NCI-H2171 treated with DMSO at 0.1 percent for 48 hours (cell line): ENCODE measurements around the gene MGME1.
A peak's percentile ranks its signal among the peaks of the same experiment; 100 is the strongest.
"Not testable (repeated sequence)": the region's sequence is repeated elsewhere in the genome, so short reads cannot be mapped to it uniquely, and the experiment has no call there.

Experiments used
- DNase-seq: peaks from one replicate; lab custom pipeline; 2025; lab: John Stamatoyannopoulos, UW

MGME1 gene

GRCh38 chr20:17960400-17960885 is 8.4 kb upstream of the MGME1 start:
- DNase-seq, result not testable (repeated sequence)

DNA sequence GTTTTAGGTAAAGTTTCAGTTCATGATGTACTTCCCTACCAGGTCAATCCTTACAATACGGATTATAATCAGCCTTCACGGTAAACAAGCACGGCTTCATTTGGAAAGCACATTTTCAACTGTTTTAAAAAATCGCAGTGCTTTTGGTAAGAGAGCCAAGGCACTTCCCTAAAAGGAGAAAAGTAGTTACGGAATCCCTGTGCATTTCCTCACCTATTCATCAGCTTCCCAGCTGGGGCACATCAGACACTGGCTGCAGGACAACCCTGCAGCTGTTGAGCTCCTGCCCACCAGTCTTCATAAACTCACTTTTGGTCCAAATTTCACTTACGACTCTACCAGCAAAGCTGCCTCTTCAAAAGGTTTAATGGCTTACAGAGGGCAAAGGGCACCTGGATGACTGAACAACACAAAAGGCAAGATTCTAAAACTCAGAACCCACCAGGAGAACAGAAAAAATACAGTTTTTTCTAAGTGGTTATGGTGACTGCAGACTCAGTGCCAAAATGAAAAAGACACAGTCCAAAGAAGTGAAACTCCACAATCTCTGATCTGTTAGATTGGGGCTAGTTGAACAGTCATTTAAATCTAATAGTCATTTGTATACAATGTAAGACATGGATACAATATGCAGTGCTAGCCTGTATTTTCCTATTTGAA is 7.8 kb upstream of the MGME1 start:
- DNase-seq, result no peak

- no peak for DNase-seq
Measured at GRCh38 chr20:17961587-17961940, 7.3 kb upstream of the MGME1 start.

- DNase-seq, result no peak
Measured at GRCh38 chr20:17963114-17963897, 5.5 kb upstream of the MGME1 start.

- no peak for DNase-seq
Measured at GRCh38 chr20:17964073-17964472, 4.7 kb upstream of the MGME1 start.

DNA sequence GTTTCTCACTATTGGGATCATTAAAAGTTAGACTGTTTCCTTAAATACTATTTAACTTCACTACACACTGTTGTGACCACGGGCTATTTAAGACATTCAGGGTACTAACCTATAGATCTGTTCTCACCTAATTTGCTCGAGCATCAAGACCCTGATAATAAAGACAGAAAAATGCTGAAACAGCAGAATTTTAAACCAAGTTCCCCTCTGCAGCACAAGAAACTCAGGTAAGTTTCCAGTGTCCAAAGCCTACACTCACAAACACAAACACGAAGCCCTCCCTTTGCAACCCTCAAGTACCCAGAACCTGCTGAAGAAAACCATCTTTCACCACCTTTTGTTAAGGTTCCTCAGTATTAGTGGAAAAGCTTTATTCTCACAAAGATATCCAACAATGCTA is 4.2 kb upstream of the MGME1 start:
- no peak for DNase-seq

DNA sequence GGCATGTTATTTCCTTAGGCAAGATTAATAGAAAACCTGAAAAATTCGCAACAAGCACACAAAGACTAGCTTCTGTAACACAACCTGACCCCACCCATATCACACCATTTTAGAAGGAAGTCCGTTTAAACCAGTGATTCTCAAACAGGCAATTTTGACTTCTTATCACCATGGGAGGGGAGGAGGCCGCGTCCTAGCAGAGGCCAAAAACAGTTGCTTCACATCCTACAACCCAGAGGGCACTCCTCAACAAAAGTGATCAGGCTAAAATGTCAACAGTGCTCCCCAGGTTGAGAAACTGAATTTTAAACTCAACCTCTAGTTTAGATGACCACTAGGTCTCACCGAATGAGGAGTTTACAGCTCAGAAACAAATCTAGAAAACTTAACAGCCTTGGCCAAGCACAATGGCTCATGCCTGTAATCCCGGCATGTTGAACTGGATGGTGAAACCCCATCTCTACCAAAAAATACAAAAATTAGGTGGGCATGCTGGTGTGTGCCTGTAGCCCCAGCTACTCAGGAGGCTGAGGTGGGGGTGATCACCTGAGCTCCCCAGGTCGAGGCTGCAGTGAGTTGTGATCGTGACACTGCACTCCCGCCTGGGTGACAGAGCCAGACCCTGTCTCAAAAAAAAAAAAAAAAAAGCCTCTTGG is 3.6 kb upstream of the MGME1 start:
- DNase-seq, result no peak

- peak; percentile 28 for DNase-seq
Measured at GRCh38 chr20:17966432-17967310, 2.1 kb upstream of the MGME1 start.

GRCh38 chr20:17967521-17968365 is 1.1 kb upstream of the MGME1 start:
- peak; percentile 34 for DNase-seq

DNA sequence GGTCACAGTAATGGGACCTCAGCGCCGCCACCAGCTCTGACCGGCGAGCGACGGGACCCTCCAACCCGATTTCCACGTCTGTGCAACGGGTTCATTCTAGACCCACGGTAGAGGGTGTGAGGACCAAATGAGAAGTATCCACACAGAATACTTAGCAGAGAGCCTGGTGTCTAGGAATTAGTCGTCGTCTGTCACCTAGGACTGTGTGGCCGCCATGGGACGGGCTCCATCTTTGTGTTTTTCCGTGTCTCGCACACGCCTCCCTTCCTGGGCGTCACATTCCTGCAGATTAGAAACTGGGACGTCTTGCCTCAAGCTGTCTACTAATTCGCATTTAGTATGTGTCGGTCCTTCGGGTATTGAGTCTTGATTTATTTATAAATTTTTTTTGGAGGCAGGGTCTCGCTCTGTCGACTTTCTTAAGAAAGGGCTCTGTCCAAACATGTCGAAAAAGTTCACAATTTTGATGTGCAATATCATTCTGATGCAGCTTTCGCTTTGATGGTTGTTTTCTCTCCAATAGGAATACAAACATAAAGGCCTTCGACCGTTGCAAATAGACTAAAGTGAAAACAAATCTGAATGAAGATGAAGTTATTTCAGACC is 563 bp downstream of the MGME1 start:
- DNase-seq, result peak; percentile 77

DNA sequence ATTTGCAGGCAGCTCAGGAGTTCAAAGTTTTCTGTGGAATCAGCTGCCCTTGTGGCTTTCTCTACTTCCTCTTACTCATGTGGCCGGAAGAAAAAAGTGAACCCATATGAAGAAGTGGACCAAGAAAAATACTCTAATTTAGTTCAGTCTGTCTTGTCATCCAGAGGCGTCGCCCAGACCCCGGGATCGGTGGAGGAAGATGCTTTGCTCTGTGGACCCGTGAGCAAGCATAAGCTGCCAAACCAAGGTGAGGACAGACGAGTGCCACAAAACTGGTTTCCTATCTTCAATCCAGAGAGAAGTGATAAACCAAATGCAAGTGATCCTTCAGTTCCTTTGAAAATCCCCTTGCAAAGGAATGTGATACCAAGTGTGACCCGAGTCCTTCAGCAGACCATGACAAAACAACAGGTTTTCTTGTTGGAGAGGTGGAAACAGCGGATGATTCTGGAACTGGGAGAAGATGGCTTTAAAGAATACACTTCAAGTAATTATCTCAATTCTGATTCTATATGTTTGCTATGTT is 1.1 kb downstream of the MGME1 start:
- no peak for DNase-seq

DNA sequence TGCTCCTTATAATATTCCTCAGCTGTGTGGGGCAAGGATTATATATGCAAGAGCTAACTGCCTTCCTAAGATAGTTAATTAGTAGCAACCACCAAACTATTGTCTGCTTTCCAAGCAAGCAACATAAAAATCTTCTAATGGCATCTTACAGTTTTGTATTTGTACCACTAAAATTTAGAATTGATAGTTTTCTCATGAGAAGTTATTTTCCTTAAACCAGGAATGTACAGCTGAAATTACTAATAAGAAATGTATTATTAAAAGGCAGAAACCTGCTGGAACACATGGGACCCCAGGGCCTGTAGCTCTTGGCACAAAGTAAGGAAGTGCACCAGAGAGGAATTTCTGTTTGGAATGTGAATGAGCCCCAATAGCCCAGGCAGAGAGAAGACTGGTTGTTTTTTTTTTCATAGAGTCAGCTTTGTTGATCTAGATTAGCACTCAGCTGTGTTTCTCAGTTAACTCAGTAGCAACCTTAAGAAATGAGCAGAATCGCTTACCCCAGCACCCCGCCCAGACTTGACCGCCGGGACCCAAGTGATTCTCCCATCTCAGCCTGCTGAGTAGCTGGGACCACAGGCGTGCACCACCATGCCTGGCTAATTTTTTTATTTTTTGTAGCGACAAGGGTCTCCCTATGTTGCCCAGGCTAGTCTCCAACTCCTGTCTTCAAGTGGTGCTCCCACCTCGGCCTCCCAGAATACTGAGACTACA is 2.6 kb downstream of the MGME1 start:
- DNase-seq, result peak; percentile 18

GRCh38 chr20:17972121-17972520 is 3.3 kb downstream of the MGME1 start:
- DNase-seq, result peak; percentile 29

DNA sequence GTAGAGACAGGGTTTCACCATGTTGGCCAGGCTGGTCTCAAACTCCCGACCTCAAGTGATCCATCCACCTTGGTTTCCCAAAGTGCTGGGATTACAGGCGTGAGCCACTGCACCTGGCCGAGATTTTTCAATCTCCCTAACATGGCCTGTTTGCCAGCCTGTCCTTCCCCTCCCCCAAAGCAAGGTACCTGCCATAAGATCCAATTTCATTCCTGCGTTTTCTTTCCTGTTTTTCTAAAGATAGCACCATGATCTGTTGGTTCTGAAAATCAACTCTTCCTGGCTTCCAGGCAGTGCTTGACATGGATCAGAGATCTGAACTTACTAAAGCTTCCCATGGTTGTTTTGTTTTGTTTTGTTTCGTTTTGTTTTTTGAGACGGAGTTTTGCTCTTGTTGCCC is 7.5 kb downstream of the MGME1 start:
- no peak for DNase-seq

DNA sequence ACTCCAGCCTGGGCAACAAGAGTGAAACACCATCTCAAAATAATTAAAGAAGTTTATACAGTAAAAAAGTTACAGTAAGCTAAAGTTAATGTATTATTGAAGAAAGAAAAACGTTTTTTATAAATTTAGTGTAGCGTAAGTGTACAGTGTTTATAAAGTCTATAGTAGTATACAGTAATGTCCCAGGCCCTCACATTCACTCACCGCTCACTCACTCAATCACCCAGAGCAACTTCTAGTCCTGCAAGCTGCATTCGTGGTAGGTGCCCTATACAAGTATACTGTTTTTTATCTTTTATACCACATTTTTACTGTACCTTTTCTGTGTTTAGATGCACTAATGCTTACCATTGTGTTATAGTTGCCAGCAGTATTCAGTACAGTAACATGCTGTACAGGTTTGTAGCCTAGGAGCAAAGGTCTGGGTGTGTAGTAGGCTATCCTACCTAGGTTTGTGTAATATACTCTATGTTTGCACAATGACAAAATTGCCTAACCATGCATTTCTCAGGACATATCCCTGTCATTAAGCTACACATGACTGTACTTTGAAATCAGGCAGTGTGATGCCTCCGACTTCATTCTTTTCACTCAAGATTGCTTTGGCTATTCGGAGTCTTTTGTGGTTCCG is 16.7 kb downstream of the MGME1 start:
- no peak for DNase-seq

GRCh38 chr20:17987988-17988387 is 19.2 kb downstream of the MGME1 start:
- DNase-seq, result no peak

GRCh38 chr20:17990278-17990972 is 21.6 kb downstream of the MGME1 start:
- DNase-seq, result no peak

GRCh38 chr20:17992224-17992637 is 23.4 kb downstream of the MGME1 start:
- DNase-seq, result no peak
